HG03442 (cell line): ENCODE measurements around the gene SLC35F3.

Experiments
- ATAC-seq: cut with Tn5 transposase; IDR thresholded peaks from one replicate; pipeline ENCODE4 v1.9.1; 2021; ENCODE audit warnings: mild to moderate bottlenecking, moderate library complexity; ENCODE audit not compliant: unreplicated experiment

SLC35F3 gene

DNA sequence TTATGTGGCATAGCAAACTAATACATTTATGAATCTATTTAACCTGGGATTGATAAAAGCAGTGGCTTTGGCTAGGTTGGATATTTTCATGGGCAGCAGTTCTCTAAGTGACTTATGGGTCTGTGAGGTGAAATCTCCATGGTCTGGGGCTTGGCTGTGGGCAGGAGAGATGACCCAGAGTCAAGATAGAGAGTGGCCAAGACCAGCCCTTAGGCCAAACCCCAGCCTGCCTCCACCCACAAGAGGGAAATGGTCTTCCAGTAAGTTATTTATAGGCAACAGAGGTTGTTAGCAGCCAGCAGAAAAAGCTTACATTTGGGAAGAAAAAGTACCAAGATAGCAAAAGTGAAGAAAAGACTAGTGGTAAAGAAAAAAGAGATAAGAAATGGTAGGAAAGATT lies 61.4 kb downstream of the SLC35F3 start:
- ATAC-seq = no peak

DNA sequence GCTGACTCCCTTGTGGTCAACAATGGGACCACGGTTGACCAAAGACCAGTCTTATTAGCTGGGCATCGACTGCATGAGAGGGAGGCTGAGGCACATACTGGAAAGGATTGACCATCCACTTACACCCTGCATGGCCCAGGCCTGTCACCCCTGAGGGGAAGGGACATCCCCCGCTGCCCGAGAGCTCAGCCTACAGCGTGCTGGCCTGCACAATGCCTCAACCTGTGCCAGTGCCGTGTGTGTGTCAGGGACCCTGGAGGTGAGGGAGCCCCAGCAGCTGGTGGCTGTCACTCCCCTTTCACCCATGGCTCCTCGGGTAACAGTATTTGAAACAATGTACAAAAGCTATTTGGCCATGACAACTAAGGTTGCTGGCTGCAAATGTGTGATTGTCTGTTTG lies 67.3 kb downstream of the SLC35F3 start:
- no peak for ATAC-seq

DNA sequence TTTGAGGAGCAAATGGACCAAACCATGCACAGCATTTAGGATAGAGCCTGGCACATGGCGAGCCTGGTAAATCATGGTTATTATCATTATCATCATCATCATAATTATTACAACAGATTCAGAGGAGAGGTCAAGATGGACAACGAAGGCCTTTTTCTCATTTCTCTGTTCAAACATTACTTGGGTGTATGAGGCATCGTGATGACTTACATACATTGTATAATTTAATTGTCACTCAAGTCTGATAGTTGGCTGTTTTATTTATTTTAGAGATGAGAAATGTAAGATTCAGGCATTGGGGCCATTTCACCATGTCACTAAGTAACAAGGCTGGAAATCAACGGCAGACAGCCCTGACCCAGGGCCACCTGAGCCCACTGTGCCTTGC lies 68.1 kb downstream of the SLC35F3 start:
- no peak for ATAC-seq

DNA sequence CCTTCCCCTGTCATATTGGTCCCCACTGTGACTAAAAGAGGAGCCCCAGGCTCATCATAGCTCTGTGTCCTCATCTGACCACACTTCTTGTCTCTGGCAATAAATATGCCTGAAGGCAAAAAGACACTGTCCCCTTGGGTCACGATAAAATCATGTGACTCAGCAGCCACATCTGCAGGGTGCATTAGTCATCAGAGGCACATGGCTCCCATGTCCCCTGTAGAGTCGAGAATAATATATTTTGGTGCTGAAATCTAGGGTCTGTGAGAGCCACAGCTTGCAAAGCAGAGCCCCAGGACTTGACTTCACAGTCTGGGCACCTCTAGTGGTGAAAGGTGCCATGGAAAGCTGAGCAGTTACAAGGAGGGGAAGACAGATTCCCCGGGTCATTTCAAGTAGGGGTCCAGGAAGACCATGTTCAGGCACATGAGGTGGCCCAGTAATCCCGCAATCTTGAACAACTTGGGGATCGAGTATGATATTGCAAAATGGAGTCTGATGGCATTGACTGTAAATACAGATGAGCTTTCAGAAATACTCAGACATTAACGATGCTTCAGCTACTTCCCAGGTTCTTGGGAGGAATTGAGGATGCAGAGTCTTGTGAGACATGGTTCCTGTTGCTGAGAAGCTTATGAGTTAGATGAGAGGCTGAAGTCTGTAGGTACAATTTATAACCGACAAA lies 68.6 kb downstream of the SLC35F3 start:
- no peak for ATAC-seq

DNA sequence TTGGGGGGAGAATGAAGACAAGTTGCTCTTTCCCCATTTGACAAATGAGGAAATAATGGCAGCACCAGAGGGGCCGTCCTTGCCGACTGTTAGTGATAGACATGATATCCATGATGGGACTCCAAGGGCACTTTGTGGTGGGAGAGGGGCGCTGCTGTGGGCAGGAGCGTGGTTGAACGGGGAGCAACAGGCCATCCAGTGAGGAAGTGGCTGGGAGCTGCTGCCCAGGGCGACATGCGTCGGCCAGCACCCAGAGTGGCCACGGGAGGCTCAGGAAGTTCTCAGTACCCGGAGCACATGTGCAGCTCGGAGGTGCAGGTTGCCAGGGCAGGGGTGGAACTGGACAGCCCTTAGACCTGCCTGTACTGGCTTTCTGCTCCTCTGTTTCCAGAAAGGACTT lies 71.0 kb downstream of the SLC35F3 start:
- no peak for ATAC-seq

DNA sequence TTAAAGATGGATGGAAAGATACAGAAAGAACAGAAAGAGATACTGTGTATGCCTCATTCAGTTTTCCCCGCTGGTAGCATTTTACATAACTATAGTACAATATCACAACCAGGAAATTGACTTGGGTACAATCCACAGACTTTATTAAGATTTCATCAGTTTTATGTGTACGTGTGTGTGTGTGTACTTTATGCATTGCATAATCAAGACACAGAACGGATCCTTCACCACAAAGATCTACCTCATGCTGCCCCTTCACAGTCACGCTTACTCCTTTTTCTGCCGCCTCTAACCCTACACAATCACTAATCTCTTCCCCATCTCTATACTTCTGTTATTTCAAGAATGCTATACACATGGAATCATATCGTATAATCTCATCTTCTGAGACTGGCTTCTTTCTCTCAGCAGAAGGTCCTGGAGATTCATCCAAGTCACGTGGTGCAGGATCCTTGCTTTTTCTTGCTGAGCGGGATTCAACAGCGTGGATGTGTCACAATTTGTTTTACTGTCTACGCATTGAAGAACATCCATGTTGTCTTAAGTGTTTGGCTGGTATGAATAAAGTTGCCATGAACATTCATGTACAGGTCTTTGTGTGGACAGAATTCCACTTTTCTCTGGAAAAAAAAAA lies 76.7 kb downstream of the SLC35F3 start:
- no peak for ATAC-seq

DNA sequence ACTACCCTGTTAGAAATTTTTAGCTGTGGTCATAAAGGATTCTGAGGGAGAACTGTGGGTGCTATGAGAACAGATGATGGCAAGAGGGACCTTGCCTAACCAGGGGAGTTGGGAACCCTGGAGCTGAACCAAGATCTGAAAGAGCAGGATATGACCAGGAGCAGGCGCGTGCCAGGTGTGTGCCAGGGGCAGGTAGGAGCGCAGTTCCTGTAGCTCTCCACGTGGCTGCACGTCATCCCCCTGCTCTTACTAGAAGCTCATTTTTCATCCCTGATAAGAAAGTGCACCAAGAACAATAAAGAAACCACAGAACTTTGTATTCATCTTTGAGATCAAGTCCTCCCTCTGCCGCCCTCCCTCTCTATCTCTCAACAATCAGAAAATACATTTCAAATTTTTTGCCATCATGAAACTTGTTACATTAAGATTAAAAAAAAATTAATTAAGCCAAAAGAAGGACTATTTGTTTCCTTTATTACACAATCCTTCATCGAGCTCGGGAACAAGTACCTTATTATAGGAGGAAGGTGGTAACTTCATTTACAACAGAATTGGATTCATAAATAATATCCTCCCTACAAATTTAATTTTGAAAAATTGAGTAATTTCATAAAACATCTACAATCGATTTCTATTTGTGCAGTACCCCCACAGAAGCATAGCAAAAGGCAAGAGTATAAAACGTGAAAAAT lies 78.5 kb downstream of the SLC35F3 start:
- ATAC-seq = no peak

DNA sequence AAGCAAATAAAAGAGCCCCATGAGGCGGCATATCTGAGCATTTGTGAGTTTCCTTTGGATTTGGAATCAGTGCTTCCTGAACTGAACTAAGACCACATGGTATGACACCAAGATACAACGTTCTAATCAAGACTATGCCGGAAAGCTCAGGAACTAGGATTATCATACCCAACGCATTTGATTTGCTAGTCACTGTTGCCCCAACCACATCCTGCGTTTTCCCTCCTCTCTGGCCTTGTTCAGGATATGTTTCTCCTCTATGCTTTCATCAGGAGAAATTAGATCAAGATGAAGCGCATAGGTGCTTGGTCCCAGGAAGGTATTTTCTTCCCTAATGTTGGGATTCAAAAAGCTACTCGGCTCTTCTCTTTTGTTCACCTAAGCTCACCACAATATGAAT lies 79.3 kb downstream of the SLC35F3 start:
- no peak for ATAC-seq

DNA sequence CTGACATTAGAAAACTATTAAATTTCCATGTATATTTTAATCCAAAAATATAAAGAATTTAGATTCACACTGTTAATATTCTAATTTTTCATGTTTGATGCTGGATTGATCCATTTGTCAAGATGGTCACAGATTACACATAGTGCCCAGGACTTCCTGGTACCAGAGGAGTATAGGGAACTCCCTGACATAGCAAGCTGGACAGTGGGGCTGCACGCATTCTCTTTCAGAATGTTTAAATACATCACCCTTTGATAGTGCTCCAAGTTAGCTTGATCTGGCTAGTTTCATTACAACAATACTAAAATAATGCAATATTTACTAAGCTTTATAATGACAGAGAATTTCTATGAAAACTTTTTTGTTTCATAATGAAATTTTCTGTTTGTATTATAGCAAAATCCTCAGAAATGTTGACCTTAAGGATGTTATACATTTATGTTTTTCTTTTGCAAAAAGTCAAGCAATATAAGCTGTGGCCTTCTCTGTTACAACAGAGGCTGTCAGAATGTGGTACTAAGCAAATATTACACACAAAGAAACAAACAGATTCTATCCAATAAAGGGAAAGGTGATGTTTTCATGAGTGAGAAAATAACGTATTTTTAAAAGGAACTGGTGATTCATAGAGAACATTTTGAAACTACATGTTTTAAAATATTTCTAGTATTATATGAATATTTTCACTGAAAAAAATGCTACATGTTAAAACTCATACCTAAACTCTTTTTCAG lies 84.7 kb downstream of the SLC35F3 start:
- no peak for ATAC-seq

DNA sequence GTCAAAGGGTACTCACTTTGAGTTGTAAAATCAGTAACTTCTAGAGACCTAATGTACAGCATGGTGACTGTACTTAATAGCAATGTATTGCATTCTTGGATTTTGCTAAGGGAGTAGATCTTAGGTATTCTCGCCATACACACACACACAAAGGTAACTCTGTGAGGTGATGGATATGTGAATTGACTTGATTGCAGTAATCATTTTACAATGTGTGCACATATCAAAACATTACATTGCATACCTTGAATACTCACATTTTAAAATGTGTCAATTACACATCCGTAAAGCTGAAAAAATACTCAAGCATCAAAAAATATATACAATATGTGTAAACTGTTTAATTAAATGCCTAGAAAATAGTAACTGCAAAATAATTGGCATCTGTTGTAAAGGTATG lies 86.0 kb downstream of the SLC35F3 start:
- ATAC-seq = no peak

DNA sequence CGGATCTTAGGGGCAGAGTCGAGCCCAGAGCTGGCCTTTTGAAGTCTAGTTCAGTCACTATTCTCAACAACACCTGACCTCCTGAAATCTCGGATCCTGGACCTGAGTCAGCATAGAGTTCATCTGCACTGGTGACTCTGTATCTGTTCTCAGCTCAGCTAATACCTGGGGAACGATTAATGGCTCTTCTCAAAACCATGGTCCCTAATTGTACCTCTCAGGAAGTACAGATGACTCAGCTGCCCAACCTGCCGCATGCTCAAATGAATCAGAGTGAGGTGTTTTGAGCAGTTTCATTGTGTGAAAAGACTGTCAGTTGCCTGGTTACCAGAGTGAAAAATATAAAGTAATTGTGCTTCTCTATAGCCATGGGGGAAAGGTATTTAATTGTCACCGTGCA lies 89.2 kb downstream of the SLC35F3 start:
- peak; percentile 83 for ATAC-seq

DNA sequence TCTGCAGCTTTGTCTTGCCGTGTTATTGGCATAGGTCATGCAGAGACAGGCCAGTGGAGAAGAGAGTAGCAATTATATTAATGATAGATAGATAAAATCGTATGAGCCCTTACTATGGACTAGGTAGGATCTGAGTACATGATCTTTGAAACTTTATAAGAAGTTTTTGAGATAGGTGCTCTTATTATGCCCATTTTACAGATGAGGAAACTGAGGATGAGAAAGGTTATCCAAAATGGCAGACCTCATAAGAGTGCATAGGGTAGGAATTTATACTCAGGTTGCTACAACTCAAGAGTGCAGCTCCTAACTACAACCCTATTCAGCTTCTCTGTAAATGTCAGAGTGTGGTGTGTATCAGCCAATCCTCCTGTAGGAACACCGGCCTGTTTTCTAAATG lies 89.6 kb downstream of the SLC35F3 start:
- no peak for ATAC-seq

DNA sequence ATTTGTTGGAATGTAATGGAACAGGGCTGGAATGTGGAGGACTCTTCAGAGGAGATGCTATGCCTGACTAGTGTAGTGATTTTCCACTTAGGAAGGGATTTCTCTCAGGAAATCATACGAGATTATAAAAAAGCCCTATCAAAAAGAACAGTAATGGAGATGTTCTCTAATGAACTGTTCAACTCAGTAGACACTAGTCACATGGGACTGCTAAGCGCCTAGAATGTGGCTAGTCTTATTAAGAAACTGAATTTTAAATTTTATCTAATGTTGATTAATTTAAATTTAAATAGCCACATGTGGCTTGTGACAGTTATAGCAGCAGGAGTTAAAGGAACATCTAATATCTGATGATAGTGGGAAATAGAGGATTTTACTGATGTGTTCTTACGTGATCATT lies 94.0 kb downstream of the SLC35F3 start:
- ATAC-seq = no peak

DNA sequence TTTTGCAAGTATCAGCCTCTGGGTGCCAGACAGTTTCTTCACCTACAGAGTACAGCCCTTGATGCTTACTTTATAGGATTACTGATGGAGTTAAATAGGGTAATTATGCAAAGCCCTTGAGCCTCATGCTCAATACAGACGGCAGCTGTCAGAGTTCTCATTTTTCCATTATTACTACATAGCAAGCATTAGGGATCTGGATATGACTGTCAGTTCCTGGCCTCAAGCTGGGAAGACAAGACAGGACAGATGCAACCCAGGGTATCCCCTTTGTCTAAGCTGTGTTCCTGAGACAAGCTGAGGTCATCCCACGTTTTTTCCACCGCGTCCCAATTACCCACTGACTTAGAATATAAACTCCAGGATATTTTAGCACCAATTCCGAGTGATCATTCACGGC lies 94.4 kb downstream of the SLC35F3 start:
- no peak for ATAC-seq

DNA sequence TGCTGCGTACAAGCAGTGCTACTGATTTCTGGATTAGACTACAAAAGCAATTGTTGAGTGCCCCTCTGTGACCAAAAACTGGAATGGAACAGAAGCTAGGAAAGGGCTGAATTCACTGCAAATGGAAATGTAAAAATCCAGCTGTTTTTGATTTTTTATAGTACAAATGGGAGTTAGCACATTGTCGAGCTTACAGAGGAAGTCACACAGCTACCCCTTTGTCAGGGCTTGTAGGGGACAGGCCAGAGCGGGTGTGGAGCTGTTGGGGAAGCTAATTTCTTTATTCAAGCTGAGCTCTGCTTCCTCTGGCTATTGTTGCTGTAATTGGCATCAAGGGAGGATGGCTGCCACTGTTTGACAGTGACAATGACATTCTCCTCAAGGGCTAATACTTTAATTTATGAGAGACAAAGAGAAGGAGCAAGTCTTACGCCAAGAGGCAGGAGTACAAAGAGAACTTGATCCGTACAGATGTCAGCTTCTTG lies 96.1 kb downstream of the SLC35F3 start:
- ATAC-seq = no peak

DNA sequence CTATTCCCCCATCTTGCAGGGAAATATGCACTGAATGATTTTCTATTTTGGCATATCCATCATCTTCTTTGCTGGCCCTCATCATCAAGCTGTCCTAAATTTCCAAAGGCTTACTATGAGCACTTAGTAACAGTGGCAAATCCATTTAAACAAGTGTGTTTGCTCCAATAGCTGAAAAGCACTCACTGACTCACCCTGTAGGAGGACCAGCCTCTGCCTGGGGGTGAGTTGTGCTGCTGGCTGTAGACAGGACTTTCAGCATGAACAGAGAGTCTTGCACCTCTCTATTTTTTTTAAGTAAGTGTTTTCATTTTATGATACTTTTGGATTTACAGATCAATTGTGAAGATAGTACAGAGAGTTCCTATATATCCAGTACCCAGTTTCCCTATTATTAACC lies 97.3 kb downstream of the SLC35F3 start:
- no peak for ATAC-seq

DNA sequence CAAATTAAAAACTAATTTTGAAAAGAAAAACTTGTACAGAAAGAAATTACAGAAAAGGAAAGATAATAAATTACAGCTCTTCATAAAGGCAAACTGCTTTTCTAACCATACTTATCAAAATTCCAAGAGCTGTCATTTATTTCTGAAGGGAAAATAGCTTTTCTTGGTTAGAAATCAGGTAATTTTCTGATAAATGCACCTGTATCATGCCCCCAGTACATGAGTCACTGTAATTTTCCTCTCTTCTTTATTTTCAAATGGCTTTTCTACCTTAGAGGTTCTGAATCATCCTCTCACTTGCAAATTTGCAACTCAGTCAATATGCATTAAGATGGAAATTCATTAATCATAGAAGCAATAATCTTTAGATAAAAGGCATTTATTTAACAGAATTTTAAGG lies 100.1 kb downstream of the SLC35F3 start:
- no peak for ATAC-seq

DNA sequence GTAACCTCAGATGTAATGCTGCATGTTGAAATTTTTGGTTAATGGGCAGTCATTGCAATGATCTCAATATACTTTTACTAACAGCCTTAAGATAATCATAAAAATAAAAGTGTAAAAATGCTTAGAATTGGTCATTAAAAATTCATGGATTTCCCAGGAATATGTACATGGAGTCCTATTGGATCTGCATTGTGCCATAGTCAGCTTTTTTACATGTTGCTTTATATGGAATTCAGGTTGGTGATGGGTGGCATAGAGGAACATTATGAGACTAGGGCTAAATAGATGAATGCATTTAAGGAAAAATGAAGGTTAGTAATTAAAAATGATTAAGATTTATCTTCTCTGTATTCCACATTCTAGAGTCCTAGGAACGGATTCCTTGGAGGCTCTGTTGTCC lies 103.2 kb downstream of the SLC35F3 start:
- no peak for ATAC-seq

DNA sequence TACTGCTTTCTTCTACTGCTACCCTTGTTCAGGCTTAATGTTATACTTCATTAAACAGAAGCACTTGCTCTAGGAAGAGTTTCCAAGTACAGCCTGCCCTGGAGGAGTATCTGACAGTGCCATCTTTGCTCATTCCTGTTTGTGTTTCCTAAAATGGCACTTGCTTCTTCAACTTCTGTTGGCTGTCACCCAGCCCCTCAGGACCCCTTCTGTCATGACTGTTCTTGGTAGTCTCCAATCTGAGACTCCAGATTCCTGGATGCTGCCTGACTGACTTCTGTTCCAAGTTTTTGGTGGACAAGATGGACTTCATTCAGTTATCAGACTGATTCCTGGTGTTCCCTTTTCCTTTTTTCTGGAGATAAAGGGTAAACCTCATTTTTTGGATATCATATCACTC lies 104.1 kb downstream of the SLC35F3 start:
- no peak for ATAC-seq

DNA sequence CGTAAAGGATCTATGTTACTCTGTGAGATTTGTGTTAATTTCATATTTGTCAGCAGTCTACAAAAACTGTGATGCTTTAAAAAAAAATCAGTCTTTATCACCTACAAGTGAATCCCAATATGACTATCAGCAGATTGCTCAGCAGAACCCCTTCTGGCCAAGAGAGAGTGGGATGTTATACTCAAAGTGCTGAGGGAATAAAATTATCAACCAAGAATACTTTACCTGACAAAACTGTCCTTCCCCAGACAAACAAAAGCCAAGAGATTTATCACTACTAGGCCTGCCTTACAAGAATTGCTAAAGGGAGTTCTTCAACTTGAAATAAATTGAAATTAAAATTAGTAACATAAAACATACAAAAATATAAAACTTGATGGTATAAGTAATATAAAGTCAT lies 105.2 kb downstream of the SLC35F3 start:
- ATAC-seq = no peak

DNA sequence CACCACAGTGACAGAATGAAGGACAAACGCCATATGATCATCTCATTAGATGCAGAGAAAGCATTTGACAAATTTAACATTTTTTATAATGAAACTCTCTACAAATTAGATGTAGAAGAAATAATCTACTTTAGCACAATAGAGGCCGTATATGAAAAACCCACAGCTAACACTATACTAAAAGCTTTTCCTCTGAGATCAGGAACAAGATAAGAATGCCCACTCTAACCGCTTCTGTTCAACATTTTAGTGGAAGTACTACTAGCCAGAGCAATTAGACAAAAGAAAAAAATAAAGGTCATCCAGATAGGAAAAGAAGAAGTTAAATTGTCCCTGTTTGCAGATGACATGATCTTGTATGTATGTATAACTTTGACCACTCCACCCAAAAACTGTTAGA lies 109.7 kb downstream of the SLC35F3 start:
- no peak for ATAC-seq

DNA sequence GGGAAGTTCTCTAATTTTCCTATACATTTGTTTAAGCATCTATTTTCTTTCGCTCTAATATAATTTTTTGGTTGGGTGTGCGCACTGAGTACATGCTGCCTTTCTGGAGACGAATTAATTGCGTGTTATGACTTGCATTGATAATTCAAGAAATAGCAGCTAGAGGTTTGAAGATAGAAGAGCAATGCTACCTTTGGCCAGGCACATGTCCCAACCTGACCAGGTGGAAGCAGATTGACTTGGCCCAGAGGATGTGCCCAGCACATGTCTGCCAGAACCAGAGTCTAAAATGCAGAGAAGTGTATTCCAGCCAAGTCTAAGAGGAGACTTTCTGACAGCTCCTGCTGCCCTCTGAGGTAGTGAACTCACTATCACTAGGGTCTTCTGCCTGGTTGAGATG lies 114.3 kb downstream of the SLC35F3 start:
- no peak for ATAC-seq
